ENCODE data around the gene DOK6. TPM values are rescaled to one million over a fixed set of nuclear protein-coding genes. Genes with fewer than 3 reads are reported as not detected.

Gene DOK6
- total and polyA plus RNA-seq, 12 donors: 0.37 to 12.5 (median 4.6) TPM

DNA sequence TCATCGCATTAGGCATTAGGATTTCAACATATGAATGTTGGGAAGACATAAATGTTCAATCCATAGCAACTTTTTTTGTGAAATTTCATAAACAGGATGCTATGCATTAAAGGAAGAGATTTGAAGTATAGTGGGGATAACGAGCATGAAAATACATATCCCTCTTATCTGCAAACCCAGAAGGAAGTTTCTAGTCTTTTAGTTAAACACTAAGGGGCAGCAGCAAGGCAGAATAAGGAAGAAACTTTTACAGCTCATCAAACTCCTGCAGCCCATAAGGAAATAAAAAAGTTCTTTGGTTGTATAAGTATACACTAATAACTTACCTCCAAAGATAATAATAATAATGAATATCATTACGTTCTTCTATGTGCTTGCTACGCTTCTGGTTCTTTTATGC lies 465.5 kb downstream of the DOK6 start:
- TF ChIP-seq CTCF (IDR thresholded peaks at IDR 0.05): no peak
- Histone ChIP-seq H3K4me3 (no peak overlapping the region), H3K27ac (no peak overlapping the region), H3K9me3 (no peaks in the 10 kb centered on the region), H3K4me1 (peaks cover 0 to 2% (median 0%) of the 10 kb centered on the region in 9 donors), H3K27me3 (no peaks in the 10 kb centered on the region), H3K36me3 (no peaks in the 10 kb centered on the region)
- WGBS, 2 donors: 84 to 86% methylated on average over 4 of the region's 4 CpGs
- ATAC-seq (no peak), DNase-seq (no peak)
- intact Hi-C loops (cut with DNase I): no loop called here

GRCh38 chr18:69870736-69871135 lies 470.0 kb downstream of the DOK6 start:
- 70 to 75% methylated on average over 4 of the region's 4 CpGs for WGBS, 2 donors
- no peak overlapping the region for H3K4me3 ChIP-seq

DNA sequence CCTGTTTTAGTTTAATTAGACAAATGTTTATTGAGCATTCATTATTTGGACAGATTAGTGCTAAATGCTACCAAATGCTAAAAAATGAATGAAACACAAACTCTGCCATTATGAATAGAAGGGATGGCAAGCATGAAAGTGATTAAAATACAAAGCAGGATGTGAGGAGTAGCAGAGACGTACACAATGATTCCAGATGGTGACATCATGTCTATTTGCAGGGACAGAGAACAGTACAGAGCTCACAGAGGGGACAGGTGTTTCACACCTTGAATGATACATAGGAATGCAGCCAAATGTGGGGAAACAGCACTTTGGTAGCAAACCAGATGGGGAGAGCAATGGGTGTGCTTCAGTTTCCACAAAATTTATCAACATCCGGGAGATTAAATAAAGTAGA lies 470.7 kb downstream of the DOK6 start:
- H3K4me1 ChIP-seq: peaks cover 0 to 4% (median 0%) of the 10 kb centered on the region in 9 donors
- no peak overlapping the region for H3K27ac ChIP-seq
- WGBS, 2 donors: 62 to 71% methylated on average over 2 of the region's 2 CpGs
- H3K36me3 ChIP-seq: no peaks in the 10 kb centered on the region
- TF ChIP-seq CTCF (IDR thresholded peaks at IDR 0.05): no peak
- DNase-seq: no peak
- intact Hi-C loops (cut with DNase I): loop anchor here in 1 of 10 donors (10.0 kb wide), 1 partner anchor 63 kb away; no protein-coding TSS in a partner anchor
- no peaks in the 10 kb centered on the region for H3K27me3 ChIP-seq
- ATAC-seq: no peak
- no peak overlapping the region for H3K4me3 ChIP-seq
- no peaks in the 10 kb centered on the region for H3K9me3 ChIP-seq

More at GRCh38 chr18:69870736-69871135, 470.0 kb downstream of the DOK6 start:
- Histone ChIP-seq H3K4me1 (peaks cover 0 to 4% (median 0%) of the 10 kb centered on the region in 9 donors), H3K36me3 (no peaks in the 10 kb centered on the region), H3K27me3 (no peaks in the 10 kb centered on the region), H3K9me3 (no peaks in the 10 kb centered on the region), H3K27ac (no peak overlapping the region)
- DNase-seq (no peak), ATAC-seq (no peak)
- TF ChIP-seq CTCF (IDR thresholded peaks at IDR 0.05): no peak
- intact Hi-C loops (cut with DNase I): loop anchor here in 1 of 10 donors (10.0 kb wide), 1 partner anchor 64 kb away; no protein-coding TSS in a partner anchor

DNA sequence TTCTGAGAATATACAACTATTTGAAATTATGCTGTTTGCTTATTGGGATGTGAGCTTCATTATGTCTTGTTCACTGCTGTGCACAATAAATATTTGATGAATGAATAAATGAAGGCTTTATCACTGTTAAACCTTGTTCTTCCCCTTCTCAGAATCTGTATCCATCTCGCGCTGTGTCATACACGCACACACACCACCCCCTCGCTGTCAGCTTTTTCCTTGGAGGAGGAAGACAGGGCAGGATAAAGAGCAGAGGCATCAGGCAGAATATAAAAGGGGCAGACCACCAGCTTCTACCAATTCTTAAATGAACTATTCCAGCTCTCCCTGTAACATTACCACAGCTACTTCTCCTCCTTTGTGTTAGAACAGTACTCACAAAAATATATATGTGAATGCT lies 472.0 kb downstream of the DOK6 start:
- no peak for TF ChIP-seq CTCF (IDR thresholded peaks at IDR 0.05)
- no peak for DNase-seq
- Histone ChIP-seq H3K9me3 (no peaks in the 10 kb centered on the region), H3K27me3 (no peaks in the 10 kb centered on the region), H3K4me1 (peaks cover 0 to 4% (median 0%) of the 10 kb centered on the region in 9 donors), H3K27ac (no peak overlapping the region), H3K4me3 (no peak overlapping the region), H3K36me3 (no peaks in the 10 kb centered on the region)
- intact Hi-C loops (cut with DNase I): loop anchor here in 1 of 10 donors (10.0 kb wide), 1 partner anchor 62 kb away; no protein-coding TSS in a partner anchor
- no peak for ATAC-seq
- 82 to 87% methylated on average over 4 of the region's 4 CpGs for WGBS, 2 donors
